Measurements from ENCODE around the gene BMP2K. TPM values are rescaled to one million over a fixed set of nuclear protein-coding genes. Genes with fewer than 3 reads are reported as not detected.

Gene BMP2K
- total and polyA plus RNA-seq, 2 donors from 2014 or later = 6.0 to 43.1 TPM

GRCh38 chr4:78800965-78801364 lies 24.8 kb downstream of the BMP2K start:
- Histone ChIP-seq H3K36me3 (ENCODE audit: control insufficient read depth in 2 of 3, insufficient read depth in 3 of 3, low read length in 3 of 3) (no peaks in the 10 kb centered on the region), H3K27ac (ENCODE audit: low read depth in 2 of 2, low read length in 2 of 2) (no peak overlapping the region), H3K9ac (ENCODE audit: low read length in 3 of 3) (no peak overlapping the region), H3K4me1 (ENCODE audit: control insufficient read depth in 2 of 3, insufficient read depth in 2 of 3, low read depth in 1 of 3, low read length in 3 of 3) (no peaks in the 10 kb centered on the region), H3K4me3 (ENCODE audit: low read length in 3 of 3) (no peak overlapping the region), H3K27me3 (ENCODE audit: control insufficient read depth, insufficient read depth, low read length) (no peaks in the 10 kb centered on the region), H3K9me3 (ENCODE audit: control insufficient read depth in 2 of 3, insufficient read depth in 1 of 3, low read length in 3 of 3) (no peaks in the 10 kb centered on the region)
- no peak for DNase-seq
- no peak for TF ChIP-seq CTCF (IDR thresholded peaks at IDR 0.05; ENCODE audit: borderline replicate concordance, extremely low read depth, insufficient read depth)
- intact Hi-C loops (cut with DNase I) = no loop called here
- no peak for FAIRE-seq

- no peak for DNase-seq
- H3K27me3 ChIP-seq (ENCODE audit: control insufficient read depth, insufficient read depth, low read length) = no peaks in the 10 kb centered on the region
- no peak for TF ChIP-seq CTCF (IDR thresholded peaks at IDR 0.05; ENCODE audit: borderline replicate concordance, extremely low read depth, insufficient read depth)
- intact Hi-C loops (cut with DNase I) = no loop called here
- H3K27ac ChIP-seq (ENCODE audit: low read depth in 2 of 2, low read length in 2 of 2) = no peak overlapping the region
- peaks cover 0 to 6% (median 0%) of the 10 kb centered on the region in 3 donors for H3K9me3 ChIP-seq (ENCODE audit: control insufficient read depth in 2 of 3, insufficient read depth in 1 of 3, low read length in 3 of 3)
- no peak overlapping the region for H3K9ac ChIP-seq (ENCODE audit: low read length in 3 of 3)
- no peaks in the 10 kb centered on the region for H3K36me3 ChIP-seq (ENCODE audit: control insufficient read depth in 2 of 3, insufficient read depth in 3 of 3, low read length in 3 of 3)
- no peaks in the 10 kb centered on the region for H3K4me1 ChIP-seq (ENCODE audit: control insufficient read depth in 2 of 3, insufficient read depth in 2 of 3, low read depth in 1 of 3, low read length in 3 of 3)
- FAIRE-seq = no peak
- H3K4me3 ChIP-seq (ENCODE audit: low read length in 3 of 3) = no peak overlapping the region
Measured at GRCh38 chr4:78803983-78804382, 27.8 kb downstream of the BMP2K start.

- Histone ChIP-seq H3K27ac (ENCODE audit: low read depth in 2 of 2, low read length in 2 of 2) (no peak overlapping the region), H3K27me3 (ENCODE audit: control insufficient read depth, insufficient read depth, low read length) (no peaks in the 10 kb centered on the region), H3K9me3 (ENCODE audit: control insufficient read depth in 2 of 3, insufficient read depth in 1 of 3, low read length in 3 of 3) (peaks cover 0 to 6% (median 0%) of the 10 kb centered on the region in 3 donors), H3K4me3 (ENCODE audit: low read length in 3 of 3) (no peak overlapping the region), H3K9ac (ENCODE audit: low read length in 3 of 3) (no peak overlapping the region), H3K36me3 (ENCODE audit: control insufficient read depth in 2 of 3, insufficient read depth in 3 of 3, low read length in 3 of 3) (no peaks in the 10 kb centered on the region), H3K4me1 (ENCODE audit: control insufficient read depth in 2 of 3, insufficient read depth in 2 of 3, low read depth in 1 of 3, low read length in 3 of 3) (no peaks in the 10 kb centered on the region)
- intact Hi-C loops (cut with DNase I) = no loop called here
- TF ChIP-seq CTCF (IDR thresholded peaks at IDR 0.05; ENCODE audit: borderline replicate concordance, extremely low read depth, insufficient read depth) = no peak
- DNase-seq (no peak), FAIRE-seq (no peak)
Measured at GRCh38 chr4:78806943-78807460, 30.9 kb downstream of the BMP2K start.

- Histone ChIP-seq H3K27ac (ENCODE audit: low read depth in 2 of 2, low read length in 2 of 2) (no peak overlapping the region), H3K4me3 (ENCODE audit: low read length in 3 of 3) (no peak overlapping the region), H3K4me1 (ENCODE audit: control insufficient read depth in 2 of 3, insufficient read depth in 2 of 3, low read depth in 1 of 3, low read length in 3 of 3) (no peaks in the 10 kb centered on the region), H3K27me3 (ENCODE audit: control insufficient read depth, insufficient read depth, low read length) (no peaks in the 10 kb centered on the region), H3K9ac (ENCODE audit: low read length in 3 of 3) (no peak overlapping the region), H3K9me3 (ENCODE audit: control insufficient read depth in 2 of 3, insufficient read depth in 1 of 3, low read length in 3 of 3) (peaks cover 0 to 6% (median 0%) of the 10 kb centered on the region in 3 donors), H3K36me3 (ENCODE audit: control insufficient read depth in 2 of 3, insufficient read depth in 3 of 3, low read length in 3 of 3) (no peaks in the 10 kb centered on the region)
- intact Hi-C loops (cut with DNase I) = no loop called here
- no peak for TF ChIP-seq CTCF (IDR thresholded peaks at IDR 0.05; ENCODE audit: borderline replicate concordance, extremely low read depth, insufficient read depth)
- FAIRE-seq (no peak), DNase-seq (no peak)
Measured at GRCh38 chr4:78809295-78809694, 33.1 kb downstream of the BMP2K start.

Measured in kidney (tissue), 14 donors.